Skeletal muscle tissue (tissue), 4 donors: Measurements from ENCODE around the gene EXOSC7. TPM values are rescaled to one million over a fixed set of nuclear protein-coding genes. Genes with fewer than 3 reads are reported as not detected.

ENCODE experiments used
- H3K27ac ChIP-seq: one replicate; pipeline ENCODE4 v1.7.0; 2013; ENCODE audit warnings: mild to moderate bottlenecking, low read depth, low read length, inconsistent platforms
- H3K27me3 ChIP-seq, 3 donors: one replicate each; pipeline ENCODE4 v1.7.0; 2013; ENCODE audit warnings: low read length in 3 of 3; ENCODE audit not compliant: control insufficient read depth in 3 of 3, insufficient read depth in 3 of 3
- H3K36me3 ChIP-seq, 3 donors: one replicate each; pipeline ENCODE4 v1.7.0; 2013; ENCODE audit warnings: low read length in 3 of 3; ENCODE audit not compliant: control insufficient read depth in 3 of 3, insufficient read depth in 3 of 3
- H3K4me1 ChIP-seq, 3 donors: one replicate each; pipeline ENCODE4 v1.7.0; 2013; ENCODE audit warnings: low read length in 3 of 3, mild to moderate bottlenecking in 3 of 3; ENCODE audit not compliant: control insufficient read depth in 3 of 3, insufficient read depth in 3 of 3
- H3K4me3 ChIP-seq, 3 donors: one replicate each; pipeline ENCODE4 v1.7.0; 2013; ENCODE audit warnings: low read length in 3 of 3
- H3K9ac ChIP-seq, 3 donors: one replicate each; pipeline ENCODE4 v1.7.0; 2013; ENCODE audit warnings: low read length in 3 of 3, mild to moderate bottlenecking in 3 of 3, moderate library complexity in 2 of 3, low read depth in 1 of 3
- H3K9me3 ChIP-seq, 3 donors: one replicate each; pipeline ENCODE4 v1.7.0; 2013; ENCODE audit warnings: low read length in 3 of 3; ENCODE audit not compliant: control insufficient read depth in 3 of 3
- total RNA-seq: library from RNA; depleted of rRNA; stranded (reverse); fragments of >200 nt; gene quantifications from one replicate; pipeline ENCODE4 v1.2.3, GENCODE V29; 2014
- donor health status: Osteomylitis.

EXOSC7 gene
- total RNA-seq, 1 donor from 2014 or later: 36.0 TPM

DNA sequence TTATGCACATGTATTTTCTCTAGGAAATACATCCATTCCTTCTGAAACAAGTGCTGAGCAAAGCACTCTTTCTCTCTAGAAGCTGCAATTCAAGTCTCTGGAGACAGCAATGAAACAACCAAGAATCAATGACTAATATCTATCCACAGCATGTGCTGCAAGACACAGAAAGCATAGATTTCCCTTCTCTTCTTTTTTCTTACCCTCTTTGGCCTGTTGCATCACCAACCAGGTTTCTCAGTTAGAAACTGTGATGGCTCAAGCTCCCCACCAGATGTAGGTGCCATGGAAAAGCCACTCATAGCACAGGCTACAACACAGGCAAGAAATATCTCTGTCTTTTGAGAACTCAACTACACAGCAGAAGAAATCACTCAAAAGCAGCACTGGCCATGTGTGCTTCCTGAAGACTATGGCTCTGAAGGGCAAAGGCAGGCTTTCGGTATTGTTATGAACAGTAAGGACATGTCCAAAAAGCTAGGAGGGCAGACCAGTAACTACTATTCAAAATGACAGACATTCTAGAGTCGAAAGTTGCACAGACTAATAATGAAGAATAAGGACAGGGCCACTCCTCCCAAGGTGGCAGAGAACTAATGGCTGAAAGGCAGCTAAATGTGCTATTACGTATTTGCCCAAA is 15.5 kb upstream of the EXOSC7 start:
- H3K4me3 ChIP-seq: no peak overlapping the region
- no peak overlapping the region for H3K27ac ChIP-seq
- H3K4me1 ChIP-seq: peaks cover 0 to 13% (median 10%) of the 10 kb centered on the region in 3 donors
- H3K9ac ChIP-seq: no peak overlapping the region
- H3K36me3 ChIP-seq: peaks cover 10 to 20% (median 14%) of the 10 kb centered on the region in 3 donors
- H3K27me3 ChIP-seq: no peaks in the 10 kb centered on the region
- H3K9me3 ChIP-seq: no peaks in the 10 kb centered on the region

- Histone ChIP-seq H3K9ac (no peak overlapping the region), H3K4me1 (peaks cover 0 to 4% (median 3%) of the 10 kb centered on the region in 3 donors), H3K36me3 (peaks cover 10 to 16% (median 10%) of the 10 kb centered on the region in 3 donors), H3K27me3 (no peaks in the 10 kb centered on the region), H3K4me3 (no peak overlapping the region), H3K27ac (no peak overlapping the region), H3K9me3 (no peaks in the 10 kb centered on the region)
Observed at GRCh38 chr3:44961888-44962287, 14.2 kb upstream of the EXOSC7 start.

DNA sequence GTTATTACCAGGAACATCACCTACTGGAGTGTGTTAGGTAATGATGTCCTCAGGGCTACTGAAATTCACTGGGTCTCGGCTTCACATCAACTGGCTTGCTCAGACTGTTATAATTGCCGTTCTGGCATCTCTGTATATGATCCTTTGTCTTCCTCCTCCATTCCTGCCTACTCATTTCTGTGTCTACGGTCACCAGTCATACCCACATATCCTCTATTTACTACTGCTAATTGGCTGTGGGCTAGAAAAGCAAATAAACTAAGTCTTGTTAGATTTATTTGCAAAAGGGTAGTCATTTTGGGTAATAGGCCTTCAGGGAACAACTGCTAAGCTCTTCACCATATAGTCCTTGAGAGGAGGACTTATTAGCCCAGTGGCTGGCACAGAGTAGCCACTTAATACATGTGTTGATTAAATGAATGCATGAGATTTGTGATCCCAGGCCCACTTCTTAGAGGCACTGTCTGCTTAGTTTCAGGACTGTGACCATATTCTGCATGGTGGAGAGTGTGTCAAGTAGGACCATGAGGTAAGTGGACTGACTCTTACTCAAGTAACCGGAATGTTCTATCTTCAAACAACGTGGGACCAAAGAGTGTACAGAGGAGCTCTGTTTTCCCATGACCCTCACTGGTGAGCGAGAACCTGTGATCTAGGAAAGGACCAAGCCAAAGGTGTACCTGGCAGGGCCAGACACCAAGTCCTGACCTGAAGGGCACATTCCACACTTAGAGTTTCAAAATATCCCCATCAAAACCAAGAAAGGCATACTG is 13.2 kb upstream of the EXOSC7 start:
- H3K4me1 ChIP-seq: peaks cover 0 to 2% (median 0%) of the 10 kb centered on the region in 3 donors
- H3K27me3 ChIP-seq: no peaks in the 10 kb centered on the region
- no peak overlapping the region for H3K27ac ChIP-seq
- no peak overlapping the region for H3K9ac ChIP-seq
- no peaks in the 10 kb centered on the region for H3K9me3 ChIP-seq
- peaks cover 8 to 15% (median 10%) of the 10 kb centered on the region in 3 donors for H3K36me3 ChIP-seq
- no peak overlapping the region for H3K4me3 ChIP-seq

GRCh38 chr3:44963571-44964325 is 12.3 kb upstream of the EXOSC7 start:
- Histone ChIP-seq H3K9ac (no peak overlapping the region), H3K4me1 (peaks cover 0 to 2% (median 0%) of the 10 kb centered on the region in 3 donors), H3K27ac (no peak overlapping the region), H3K9me3 (no peaks in the 10 kb centered on the region), H3K36me3 (peaks cover 3 to 6% (median 5%) of the 10 kb centered on the region in 3 donors), H3K4me3 (no peak overlapping the region), H3K27me3 (no peaks in the 10 kb centered on the region)

DNA sequence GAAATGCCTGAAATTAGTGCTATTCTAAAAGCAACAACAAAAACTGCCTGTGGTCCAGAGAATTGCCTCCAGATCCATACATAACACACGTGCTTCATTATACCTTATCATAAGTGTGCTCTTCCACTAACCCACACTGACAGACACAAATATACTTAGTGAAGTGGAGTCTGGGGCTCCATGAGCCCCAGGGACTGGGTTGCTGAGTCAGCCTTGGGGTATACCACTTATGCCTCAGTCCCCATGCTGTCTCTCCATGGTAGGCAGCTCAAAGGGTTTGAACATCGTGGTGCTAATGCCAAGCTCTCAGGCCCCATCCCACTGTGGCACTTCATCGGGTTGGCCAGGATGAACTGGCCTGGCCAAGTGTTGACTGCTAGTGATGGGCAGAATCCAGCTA is 10.9 kb upstream of the EXOSC7 start:
- no peak overlapping the region for H3K4me3 ChIP-seq
- H3K9me3 ChIP-seq: no peaks in the 10 kb centered on the region
- no peak overlapping the region for H3K27ac ChIP-seq
- H3K9ac ChIP-seq: no peak overlapping the region
- no peaks in the 10 kb centered on the region for H3K27me3 ChIP-seq
- no peaks in the 10 kb centered on the region for H3K36me3 ChIP-seq
- H3K4me1 ChIP-seq: no peaks in the 10 kb centered on the region

DNA sequence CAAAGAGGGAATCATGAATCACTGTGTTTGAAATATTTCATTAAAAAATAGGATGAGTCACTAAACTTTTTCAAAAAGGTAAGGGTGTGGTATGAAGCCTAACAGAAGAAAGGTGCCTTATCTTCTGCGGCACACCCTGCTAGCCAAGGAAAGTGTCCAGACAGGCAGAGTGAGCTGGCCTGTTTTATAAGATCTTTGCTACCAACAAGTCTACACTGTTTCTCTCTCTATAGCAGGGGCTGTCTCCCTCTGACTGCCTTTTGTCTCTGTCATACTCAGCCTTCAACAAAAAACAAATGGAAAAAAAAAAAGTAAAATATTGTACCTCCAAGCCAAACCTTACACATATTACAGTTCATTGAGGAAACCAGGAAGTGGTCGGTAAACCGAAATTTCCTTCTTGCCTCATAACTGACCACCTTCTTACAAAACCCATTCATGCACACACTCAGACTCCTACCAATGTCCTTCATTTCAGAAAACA is 9.2 kb upstream of the EXOSC7 start:
- Histone ChIP-seq H3K27me3 (no peaks in the 10 kb centered on the region), H3K9me3 (no peaks in the 10 kb centered on the region), H3K36me3 (peaks cover 0 to 2% (median 0%) of the 10 kb centered on the region in 3 donors), H3K9ac (no peak overlapping the region), H3K4me1 (peaks cover 0 to 5% (median 0%) of the 10 kb centered on the region in 3 donors), H3K4me3 (no peak overlapping the region), H3K27ac (no peak overlapping the region)

GRCh38 chr3:44968447-44968858 is 7.6 kb upstream of the EXOSC7 start:
- Histone ChIP-seq H3K27me3 (no peaks in the 10 kb centered on the region), H3K4me1 (peaks cover 0 to 5% (median 0%) of the 10 kb centered on the region in 3 donors), H3K4me3 (no peak overlapping the region), H3K9me3 (no peaks in the 10 kb centered on the region), H3K9ac (no peak overlapping the region), H3K27ac (no peak overlapping the region), H3K36me3 (peaks cover 0 to 2% (median 0%) of the 10 kb centered on the region in 3 donors)

DNA sequence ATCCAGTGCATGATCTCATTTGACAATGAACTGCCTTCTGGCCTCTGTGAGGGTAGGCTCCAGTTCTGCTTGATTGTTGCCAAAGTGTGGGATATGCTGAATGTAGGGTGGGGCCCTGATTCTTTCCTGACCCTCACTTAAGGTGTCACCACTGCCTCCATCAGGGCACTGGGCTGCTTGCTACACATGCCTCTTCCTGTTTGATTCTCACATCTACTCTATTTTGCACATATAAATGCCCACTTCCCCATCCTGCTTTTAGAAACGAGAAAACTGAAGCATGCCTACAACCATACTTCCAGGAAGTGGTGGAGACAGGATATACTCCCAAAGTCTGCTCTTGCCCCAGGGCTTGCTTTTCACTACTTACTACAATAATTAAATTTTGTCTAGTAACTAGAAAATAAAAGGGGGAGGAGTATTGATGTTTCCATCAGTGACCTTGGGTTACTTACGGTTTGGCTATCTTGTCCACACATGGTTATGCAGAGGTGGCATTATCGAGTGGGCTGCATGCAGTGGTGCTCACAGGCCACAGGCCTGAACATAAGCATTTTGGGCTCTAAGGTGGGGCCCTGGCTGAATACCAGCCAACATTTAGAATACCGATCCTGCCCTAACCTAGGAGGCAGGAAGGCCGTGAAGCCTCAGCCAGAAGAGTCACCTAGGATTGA is 6.8 kb upstream of the EXOSC7 start:
- Histone ChIP-seq H3K27ac (no peak overlapping the region), H3K27me3 (no peaks in the 10 kb centered on the region), H3K9me3 (no peaks in the 10 kb centered on the region), H3K4me1 (peaks cover 1 to 6% (median 3%) of the 10 kb centered on the region in 3 donors), H3K4me3 (no peak overlapping the region), H3K36me3 (peaks cover 0 to 2% (median 0%) of the 10 kb centered on the region in 3 donors), H3K9ac (no peak overlapping the region)

DNA sequence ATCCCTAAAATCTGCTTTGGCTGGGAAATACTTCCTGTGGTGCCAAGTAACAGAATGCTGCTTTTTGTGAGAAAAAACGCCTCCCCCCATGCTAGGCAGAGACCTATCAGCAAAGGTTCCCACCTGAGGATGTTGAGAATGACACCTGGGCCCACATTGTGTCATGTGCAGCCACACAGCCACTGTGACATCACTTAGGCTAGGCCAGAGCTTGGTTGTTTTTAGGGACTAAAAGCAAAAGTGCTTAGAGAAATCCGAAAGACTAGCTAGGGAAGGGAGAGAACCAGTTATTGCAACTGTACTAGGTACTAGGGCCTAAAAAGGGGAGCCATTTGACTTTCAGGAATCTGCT is 6.2 kb upstream of the EXOSC7 start:
- Histone ChIP-seq H3K36me3 (peaks cover 0 to 2% (median 0%) of the 10 kb centered on the region in 3 donors), H3K9ac (no peak overlapping the region), H3K4me1 (peaks cover 7 to 11% (median 8%) of the 10 kb centered on the region in 3 donors), H3K9me3 (no peaks in the 10 kb centered on the region), H3K27ac (no peak overlapping the region), H3K4me3 (no peak overlapping the region), H3K27me3 (no peaks in the 10 kb centered on the region)
